Sigmoid colon (tissue), 3 donors: Measurements from ENCODE around the gene SSB.

Experiments used
- POLR2A ChIP-seq, 2 donors: fragments of 450-650 bp; IDR thresholded peaks; one replicate each; pipeline ENCODE4 v1.6.1; 2016; ENCODE audit warnings: antibody characterized with exemption in 2 of 2, mild to moderate bottlenecking in 2 of 2, moderate library complexity in 2 of 2
- TF ChIP-seq, protein P1 (sequence below), 4 experiments: fragments of 450-650 bp in 3 of 4; fragments of 200-600 bp in 1 of 4; IDR thresholded peaks; one replicate each; pipeline ENCODE4 v1.5.1; 2016 to 2019; ENCODE audit warnings: antibody characterized with exemption in 4 of 4, mild to moderate bottlenecking in 3 of 4, moderate library complexity in 2 of 4

DNA sequence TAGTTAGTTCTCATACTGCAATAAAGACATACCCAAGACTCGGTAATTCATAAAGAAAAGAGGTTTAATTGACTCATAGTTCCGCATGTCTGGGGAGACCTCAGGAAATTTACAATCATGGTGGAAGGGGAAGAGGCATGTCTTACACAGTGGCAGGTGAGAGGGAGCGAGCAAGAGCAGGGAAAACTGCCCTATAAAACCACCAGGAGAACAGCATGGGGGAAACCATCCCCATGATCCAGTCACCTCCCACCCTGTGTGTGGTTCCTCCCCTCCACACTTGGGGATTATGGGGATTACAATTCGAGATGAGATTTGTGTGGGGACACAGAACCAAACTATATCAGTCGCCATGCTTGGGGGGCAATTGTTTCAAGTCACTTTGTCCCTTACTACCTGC lies 1.1 kb upstream of the SSB start:
- TF ChIP-seq, protein P1, sequence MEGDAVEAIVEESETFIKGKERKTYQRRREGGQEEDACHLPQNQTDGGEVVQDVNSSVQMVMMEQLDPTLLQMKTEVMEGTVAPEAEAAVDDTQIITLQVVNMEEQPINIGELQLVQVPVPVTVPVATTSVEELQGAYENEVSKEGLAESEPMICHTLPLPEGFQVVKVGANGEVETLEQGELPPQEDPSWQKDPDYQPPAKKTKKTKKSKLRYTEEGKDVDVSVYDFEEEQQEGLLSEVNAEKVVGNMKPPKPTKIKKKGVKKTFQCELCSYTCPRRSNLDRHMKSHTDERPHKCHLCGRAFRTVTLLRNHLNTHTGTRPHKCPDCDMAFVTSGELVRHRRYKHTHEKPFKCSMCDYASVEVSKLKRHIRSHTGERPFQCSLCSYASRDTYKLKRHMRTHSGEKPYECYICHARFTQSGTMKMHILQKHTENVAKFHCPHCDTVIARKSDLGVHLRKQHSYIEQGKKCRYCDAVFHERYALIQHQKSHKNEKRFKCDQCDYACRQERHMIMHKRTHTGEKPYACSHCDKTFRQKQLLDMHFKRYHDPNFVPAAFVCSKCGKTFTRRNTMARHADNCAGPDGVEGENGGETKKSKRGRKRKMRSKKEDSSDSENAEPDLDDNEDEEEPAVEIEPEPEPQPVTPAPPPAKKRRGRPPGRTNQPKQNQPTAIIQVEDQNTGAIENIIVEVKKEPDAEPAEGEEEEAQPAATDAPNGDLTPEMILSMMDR (IDR thresholded peaks at IDR 0.05), result no peak
- TF ChIP-seq POLR2A (IDR thresholded peaks at IDR 0.05), result no peak
